SH-SY5Y (cell line): ENCODE results near the gene NPHP4.

ENCODE experiments used
- GATA2 ChIP-seq: IDR thresholded peaks from 2 replicates; pipeline ENCODE4 v1.6.1; 2011; ENCODE audit warnings: mild to moderate bottlenecking, low read depth, low read length
- GATA3 ChIP-seq: IDR thresholded peaks from 2 replicates; pipeline ENCODE4 v1.6.1; 2011; ENCODE audit warnings: low read depth, mild to moderate bottlenecking, low read length, moderate library complexity

GRCh38 chr1:5879421-5879820 lies 112.8 kb downstream of the NPHP4 start:
- TF ChIP-seq GATA2 (no peak), GATA3 (no peak)
